VCaP (cell line): Measurements from ENCODE around the gene TTC12.

ENCODE experiments used
- H3K27ac ChIP-seq: fragments of 450-650 bp; 2 replicates; pipeline ENCODE4 v1.5.1; 2017
- TF ChIP-seq, protein P1 (sequence below): fragments of 450-650 bp; conservative IDR thresholded peaks from 2 replicates; pipeline ENCODE4 v1.5.1; 2017; ENCODE audit warnings: mild to moderate bottlenecking, moderate library complexity

Gene TTC12

GRCh38 chr11:113314065-113314388 lies 356 bp upstream of the TTC12 start:
- peak overlapping the region; percentile 85 for H3K27ac ChIP-seq
- TF ChIP-seq, protein P1, sequence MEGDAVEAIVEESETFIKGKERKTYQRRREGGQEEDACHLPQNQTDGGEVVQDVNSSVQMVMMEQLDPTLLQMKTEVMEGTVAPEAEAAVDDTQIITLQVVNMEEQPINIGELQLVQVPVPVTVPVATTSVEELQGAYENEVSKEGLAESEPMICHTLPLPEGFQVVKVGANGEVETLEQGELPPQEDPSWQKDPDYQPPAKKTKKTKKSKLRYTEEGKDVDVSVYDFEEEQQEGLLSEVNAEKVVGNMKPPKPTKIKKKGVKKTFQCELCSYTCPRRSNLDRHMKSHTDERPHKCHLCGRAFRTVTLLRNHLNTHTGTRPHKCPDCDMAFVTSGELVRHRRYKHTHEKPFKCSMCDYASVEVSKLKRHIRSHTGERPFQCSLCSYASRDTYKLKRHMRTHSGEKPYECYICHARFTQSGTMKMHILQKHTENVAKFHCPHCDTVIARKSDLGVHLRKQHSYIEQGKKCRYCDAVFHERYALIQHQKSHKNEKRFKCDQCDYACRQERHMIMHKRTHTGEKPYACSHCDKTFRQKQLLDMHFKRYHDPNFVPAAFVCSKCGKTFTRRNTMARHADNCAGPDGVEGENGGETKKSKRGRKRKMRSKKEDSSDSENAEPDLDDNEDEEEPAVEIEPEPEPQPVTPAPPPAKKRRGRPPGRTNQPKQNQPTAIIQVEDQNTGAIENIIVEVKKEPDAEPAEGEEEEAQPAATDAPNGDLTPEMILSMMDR, result no peak

- TF ChIP-seq, protein P1, result no peak
- H3K27ac ChIP-seq, result peak overlapping the region; percentile 85
These were observed 1.4 kb downstream of the TTC12 start for GRCh38 chr11:113315811-113316210.

GRCh38 chr11:113316256-113316655 lies 1.9 kb downstream of the TTC12 start:
- TF ChIP-seq, protein P1, result no peak
- H3K27ac ChIP-seq, result peak overlapping the region; percentile 85

DNA sequence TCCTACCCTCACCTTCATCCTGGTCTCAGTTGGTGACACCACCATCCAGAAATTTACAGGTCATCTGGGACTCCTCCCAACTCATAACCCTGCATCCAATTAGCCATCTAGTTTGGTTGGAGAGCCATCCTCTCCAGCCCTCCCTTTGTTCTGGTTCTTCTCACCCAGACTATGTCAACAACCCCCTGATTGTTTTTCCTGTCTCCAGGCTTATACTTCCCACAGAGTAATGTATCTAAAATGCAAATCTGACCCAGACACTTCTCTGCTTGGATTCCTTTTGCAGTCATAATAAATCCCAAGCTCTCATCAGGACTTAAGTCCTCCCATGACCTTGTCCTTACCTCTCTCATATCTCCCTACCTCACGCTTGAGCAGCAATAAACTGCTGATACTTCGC lies 3.0 kb downstream of the TTC12 start:
- TF ChIP-seq, protein P1, result no peak
- no peak overlapping the region for H3K27ac ChIP-seq

GRCh38 chr11:113319085-113319484 lies 4.7 kb downstream of the TTC12 start:
- TF ChIP-seq, protein P1, result no peak
- H3K27ac ChIP-seq, result no peak overlapping the region

DNA sequence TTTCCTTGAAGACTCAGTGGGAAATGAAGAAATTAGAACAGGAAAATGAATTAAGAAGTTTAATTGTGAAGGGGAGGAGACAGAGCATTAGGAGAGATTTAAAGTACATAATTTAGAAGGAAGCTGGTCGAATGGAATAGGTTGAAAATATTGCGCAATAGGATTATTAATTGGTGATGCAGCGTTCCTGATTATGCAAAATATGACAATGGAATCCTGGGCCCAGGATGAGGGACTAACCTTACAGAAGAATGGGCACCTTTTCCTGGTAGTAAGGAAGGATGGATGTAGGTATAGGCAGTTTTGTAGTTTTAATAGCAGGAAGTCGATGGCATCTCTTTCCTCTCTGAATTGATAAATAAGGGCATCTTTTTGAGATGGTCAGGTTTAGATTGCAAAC lies 7.8 kb downstream of the TTC12 start:
- TF ChIP-seq, protein P1, result no peak
- no peak overlapping the region for H3K27ac ChIP-seq

- TF ChIP-seq, protein P1, result no peak
- H3K27ac ChIP-seq, result no peak overlapping the region
These were observed 9.9 kb downstream of the TTC12 start for GRCh38 chr11:113324250-113324649.

DNA sequence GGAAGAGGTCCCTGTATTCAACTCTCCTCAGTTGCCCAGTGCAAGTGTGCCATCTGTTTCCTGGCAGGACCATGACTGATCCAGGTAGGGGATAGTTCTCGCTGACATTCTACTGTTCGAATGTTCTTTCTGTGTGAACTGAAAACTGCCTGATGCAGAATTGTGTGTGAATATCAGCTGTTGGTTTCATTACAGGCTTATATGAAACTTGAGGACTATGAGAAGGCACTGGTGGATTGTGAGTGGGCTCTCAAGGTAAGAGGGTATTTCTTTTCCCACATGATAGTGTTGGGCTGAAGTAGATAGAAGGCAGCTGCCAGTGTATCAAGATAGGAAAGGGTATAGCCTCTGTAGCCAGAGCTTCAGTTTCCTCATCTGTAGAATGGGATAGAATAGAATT lies 15.3 kb downstream of the TTC12 start:
- TF ChIP-seq, protein P1, result no peak
- H3K27ac ChIP-seq, result no peak overlapping the region
